ENCODE measurements around the gene CACNA2D4.

The CACNA2D4 gene

GRCh38 chr12:1885599-1886245 is 32.7 kb downstream of the CACNA2D4 start:
- peak; percentile 58 for DNase-seq

- no peak for DNase-seq
Measured at GRCh38 chr12:1885082-1885596, 33.3 kb downstream of the CACNA2D4 start.

GRCh38 chr12:1884651-1885050 is 33.8 kb downstream of the CACNA2D4 start:
- no peak for DNase-seq

GRCh38 chr12:1883513-1883912 is 34.9 kb downstream of the CACNA2D4 start:
- no peak for DNase-seq

GRCh38 chr12:1882850-1883470 is 35.5 kb downstream of the CACNA2D4 start:
- no peak for DNase-seq

- DNase-seq, result no peak
Measured at GRCh38 chr12:1882405-1882804, 36.0 kb downstream of the CACNA2D4 start.

- no peak for DNase-seq
Measured at GRCh38 chr12:1881936-1882335, 36.5 kb downstream of the CACNA2D4 start.

GRCh38 chr12:1881301-1881700 is 37.2 kb downstream of the CACNA2D4 start:
- DNase-seq, result no peak

- DNase-seq, result no peak
Measured at GRCh38 chr12:1880876-1881275, 37.6 kb downstream of the CACNA2D4 start.

GRCh38 chr12:1880153-1880845 is 38.2 kb downstream of the CACNA2D4 start:
- no peak for DNase-seq

GRCh38 chr12:1879633-1880032 is 38.8 kb downstream of the CACNA2D4 start:
- no peak for DNase-seq

- no peak for DNase-seq
Measured at GRCh38 chr12:1878695-1879094, 39.8 kb downstream of the CACNA2D4 start.

GRCh38 chr12:1878214-1878613 is 40.2 kb downstream of the CACNA2D4 start:
- no peak for DNase-seq

- no peak for DNase-seq
Measured at GRCh38 chr12:1877169-1877878, 41.1 kb downstream of the CACNA2D4 start.

GRCh38 chr12:1876086-1876485 is 42.4 kb downstream of the CACNA2D4 start:
- DNase-seq, result no peak

GRCh38 chr12:1875608-1876007 is 42.8 kb downstream of the CACNA2D4 start:
- no peak for DNase-seq

- no peak for DNase-seq
Measured at GRCh38 chr12:1873531-1874510, 44.6 kb downstream of the CACNA2D4 start.

GRCh38 chr12:1872448-1872847 is 46.0 kb downstream of the CACNA2D4 start:
- no peak for DNase-seq

GRCh38 chr12:1872001-1872400 is 46.5 kb downstream of the CACNA2D4 start:
- DNase-seq, result no peak

GRCh38 chr12:1870998-1871917 is 47.2 kb downstream of the CACNA2D4 start:
- DNase-seq, result no peak

- DNase-seq, result no peak
Measured at GRCh38 chr12:1870086-1870485, 48.4 kb downstream of the CACNA2D4 start.

Measured in hematopoietic multipotent progenitor cell treated with erythropoietin and hydrocortisone succinate and interleukin-3 and kit ligand, for 6 days (in vitro differentiated cells).